DOHH2 (cell line): ENCODE measurements around the gene CAPN7.

Source experiments
- CTCF ChIP-seq: fragments of 200-600 bp; sonication (generic); IDR thresholded peaks from one replicate; pipeline ENCODE4 v1.5.1; 2014; ENCODE audit warnings: antibody characterized with exemption, mild to moderate bottlenecking, low read depth, low read length; ENCODE audit not compliant: poor library complexity, severe bottlenecking
- EZH2phosphoT487 ChIP-seq: fragments of 200-600 bp; sonication (generic); IDR thresholded peaks from 2 replicates; pipeline ENCODE4 v1.6.1; 2017; ENCODE audit warnings: borderline replicate concordance, mild to moderate bottlenecking, antibody characterized with exemption, low read length, moderate library complexity, mixed read lengths

DNA sequence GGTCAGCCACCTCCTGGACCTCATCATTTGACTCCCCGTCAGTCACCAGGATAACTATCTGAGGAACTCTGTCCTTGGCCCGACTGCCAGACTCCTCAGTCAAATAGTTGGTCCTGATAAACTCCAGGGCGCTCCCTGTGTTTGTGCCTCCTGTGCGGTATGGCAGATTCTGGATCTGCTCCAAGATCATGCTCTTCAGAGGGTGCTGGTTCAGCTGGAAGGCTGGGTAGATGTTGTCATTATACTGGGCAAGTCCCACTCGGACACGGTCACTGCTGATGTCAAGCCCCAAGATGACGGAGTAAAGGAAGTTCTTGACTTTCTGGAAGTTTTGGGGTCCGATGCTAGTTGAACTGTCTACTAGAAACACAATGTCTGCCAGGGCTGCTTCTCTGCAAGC is 31.1 kb upstream of the CAPN7 start:
- TF ChIP-seq CTCF (no peak), EZH2phosphoT487 (no peak)
